Measurements from ENCODE around the gene VSIR. TPM values are rescaled to one million over a fixed set of nuclear protein-coding genes. Genes with fewer than 3 reads are reported as not detected.
A peak's percentile ranks its signal among the peaks of the same experiment; 100 is the strongest.

Gene VSIR
- total RNA-seq, 2 experiments from 2014 or later, result 41.4 to 47.3 TPM

DNA sequence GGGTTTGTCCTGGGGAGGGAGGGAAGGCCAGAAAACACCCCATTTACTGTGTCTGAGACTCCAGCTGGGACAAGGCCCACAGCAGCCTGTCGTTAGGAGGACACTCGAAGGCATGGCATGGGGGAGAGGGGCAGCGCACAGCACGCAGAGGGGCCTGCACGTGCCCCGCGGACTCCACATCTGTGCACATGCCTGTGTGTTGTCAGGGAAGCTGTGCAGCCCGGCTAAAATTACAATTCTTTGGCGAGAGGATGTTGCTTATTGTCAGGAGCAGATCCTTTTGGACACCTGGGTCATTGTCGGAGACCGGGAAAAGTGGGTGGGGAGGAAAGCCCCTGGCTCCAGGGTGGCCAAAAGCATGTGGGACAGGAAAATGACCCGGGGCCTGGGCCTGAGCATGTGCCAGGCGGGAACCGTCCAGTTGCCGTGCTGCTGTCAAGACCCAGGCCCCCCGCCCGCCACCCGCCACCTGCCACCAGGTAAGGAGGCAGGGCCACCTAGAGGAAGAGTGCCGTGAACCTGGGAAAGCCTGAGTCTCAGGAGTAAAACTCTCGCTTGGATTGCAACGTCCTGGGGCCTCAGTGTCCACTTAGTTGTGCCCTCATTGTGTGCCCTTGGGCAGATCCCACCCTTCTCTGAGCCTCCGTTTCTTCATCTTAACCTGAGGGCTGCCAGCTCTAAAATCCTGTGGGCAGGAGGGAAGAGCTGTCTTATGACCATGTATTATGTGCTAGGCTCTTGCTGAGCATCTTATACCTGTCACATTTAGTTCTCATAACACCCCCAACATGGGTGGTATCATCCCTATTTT is 7.2 kb downstream of the VSIR start:
- Mint-ChIP-seq H3K9me3 (no peaks in the 10 kb centered on the region), H3K4me1 (peaks cover 82% of the 10 kb centered on the region), H3K27ac (peak overlapping the region; percentile 93), H3K36me3 (peaks cover 30% of the 10 kb centered on the region), H3K27me3 (no peaks in the 10 kb centered on the region), H3K4me3 (no peak overlapping the region)
- DNase-seq, result no peak

DNA sequence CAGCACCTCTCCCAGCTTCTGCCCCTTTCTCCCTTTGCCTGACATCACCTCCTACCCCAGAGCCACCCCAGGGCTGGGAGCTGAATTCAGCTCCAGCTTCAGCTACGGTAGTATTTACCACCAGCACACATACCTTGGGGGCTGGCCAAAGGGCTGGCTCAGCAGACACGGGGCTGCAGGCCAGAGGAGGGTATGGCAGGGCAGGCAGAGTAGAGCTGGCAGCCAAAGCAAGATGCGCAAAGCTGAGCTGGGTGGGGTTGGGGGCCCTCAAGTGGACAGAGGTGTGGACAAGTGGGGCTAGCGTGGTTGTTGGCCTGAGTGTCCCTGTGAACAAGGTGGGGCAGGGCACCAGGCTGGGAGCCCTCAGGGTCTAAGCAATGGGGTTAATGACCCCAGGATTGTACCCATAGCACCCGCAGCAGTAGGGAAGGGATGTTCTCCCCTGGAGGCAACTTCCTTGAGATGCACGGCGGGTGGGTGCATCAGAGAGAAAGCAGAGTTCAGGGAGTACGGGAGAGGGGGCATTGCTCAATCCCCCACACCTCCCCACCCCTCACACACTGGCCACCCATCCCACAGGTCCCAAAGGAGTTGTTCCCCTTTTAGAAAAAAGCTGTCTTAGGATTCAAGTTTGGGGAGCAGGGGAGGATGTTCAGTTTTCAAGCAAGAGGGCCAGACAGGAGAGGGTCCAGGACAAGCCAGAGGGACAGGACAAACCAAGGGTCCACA is 8.0 kb downstream of the VSIR start:
- H3K4me3 Mint-ChIP-seq, result peak overlapping the region; percentile 27
- H3K27ac Mint-ChIP-seq, result peak overlapping the region; percentile 93
- peaks cover 35% of the 10 kb centered on the region for H3K36me3 Mint-ChIP-seq
- no peak for DNase-seq
- no peaks in the 10 kb centered on the region for H3K27me3 Mint-ChIP-seq
- peaks cover 82% of the 10 kb centered on the region for H3K4me1 Mint-ChIP-seq
- no peaks in the 10 kb centered on the region for H3K9me3 Mint-ChIP-seq

DNA sequence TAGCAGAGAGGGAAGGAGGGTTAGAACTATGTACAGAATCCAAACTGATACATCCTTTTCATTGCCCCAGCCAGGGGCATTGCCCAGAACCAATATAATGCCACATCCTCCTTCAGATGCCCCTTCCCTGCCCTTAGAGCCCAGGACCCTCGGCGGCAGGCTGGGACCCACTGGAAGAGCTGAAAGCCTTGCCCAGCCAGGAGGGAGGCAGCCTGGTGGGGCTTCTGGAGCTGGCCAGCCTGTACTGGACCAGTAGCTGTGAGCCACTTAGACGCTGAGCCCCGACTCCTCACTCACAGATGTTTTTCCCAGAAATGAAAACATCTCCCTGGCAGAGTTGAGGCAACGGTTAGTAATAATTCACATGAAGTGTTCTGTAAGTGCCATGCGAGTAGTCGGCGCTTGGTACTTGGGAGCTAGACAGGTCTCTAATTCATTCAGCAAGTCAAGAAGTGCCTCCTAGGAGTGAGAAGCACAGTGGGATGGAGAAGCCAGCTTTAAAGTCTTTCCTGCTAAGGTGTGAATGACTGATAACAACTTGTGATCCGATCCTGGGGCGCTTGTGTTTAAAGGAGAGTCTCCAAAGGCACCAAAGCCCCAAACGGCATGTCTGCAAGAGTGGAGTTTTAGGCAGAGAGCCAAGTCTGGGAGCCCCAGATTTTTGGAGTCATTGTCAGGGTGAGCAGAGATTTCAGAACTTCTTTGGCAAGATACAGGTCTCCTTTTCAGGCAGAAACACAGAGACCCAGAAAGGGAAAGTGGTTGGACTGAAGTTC is 9.8 kb downstream of the VSIR start:
- Mint-ChIP-seq H3K27me3 (no peaks in the 10 kb centered on the region), H3K9me3 (no peaks in the 10 kb centered on the region), H3K27ac (peak overlapping the region; percentile 93), H3K36me3 (peaks cover 38% of the 10 kb centered on the region), H3K4me3 (no peak overlapping the region), H3K4me1 (peaks cover 80% of the 10 kb centered on the region)
- DNase-seq, result no peak

DNA sequence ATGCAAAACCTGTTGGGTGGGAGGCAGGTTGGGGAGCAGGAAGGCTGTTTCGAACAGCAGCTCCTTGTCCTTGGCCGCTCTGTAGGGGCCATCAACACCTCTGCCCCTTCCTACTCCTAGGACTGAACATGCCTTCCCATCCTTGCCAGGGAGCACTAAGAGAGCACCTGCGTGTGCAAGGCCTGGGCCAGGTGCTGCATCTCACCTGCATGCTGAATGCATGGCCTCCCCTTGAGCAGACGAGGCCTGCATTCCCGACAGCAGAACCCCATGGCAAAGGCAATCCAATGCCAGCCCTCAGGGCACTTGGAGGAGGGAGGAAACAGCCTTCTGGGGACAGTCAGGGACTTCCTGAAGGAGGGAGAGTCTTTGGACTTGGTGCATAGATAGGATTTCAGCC is 11.0 kb downstream of the VSIR start:
- peaks cover 82% of the 10 kb centered on the region for H3K4me1 Mint-ChIP-seq
- H3K36me3 Mint-ChIP-seq, result peaks cover 41% of the 10 kb centered on the region
- DNase-seq, result no peak
- H3K27me3 Mint-ChIP-seq, result no peaks in the 10 kb centered on the region
- no peak overlapping the region for H3K4me3 Mint-ChIP-seq
- peak overlapping the region; percentile 46 for H3K27ac Mint-ChIP-seq
- no peaks in the 10 kb centered on the region for H3K9me3 Mint-ChIP-seq

DNA sequence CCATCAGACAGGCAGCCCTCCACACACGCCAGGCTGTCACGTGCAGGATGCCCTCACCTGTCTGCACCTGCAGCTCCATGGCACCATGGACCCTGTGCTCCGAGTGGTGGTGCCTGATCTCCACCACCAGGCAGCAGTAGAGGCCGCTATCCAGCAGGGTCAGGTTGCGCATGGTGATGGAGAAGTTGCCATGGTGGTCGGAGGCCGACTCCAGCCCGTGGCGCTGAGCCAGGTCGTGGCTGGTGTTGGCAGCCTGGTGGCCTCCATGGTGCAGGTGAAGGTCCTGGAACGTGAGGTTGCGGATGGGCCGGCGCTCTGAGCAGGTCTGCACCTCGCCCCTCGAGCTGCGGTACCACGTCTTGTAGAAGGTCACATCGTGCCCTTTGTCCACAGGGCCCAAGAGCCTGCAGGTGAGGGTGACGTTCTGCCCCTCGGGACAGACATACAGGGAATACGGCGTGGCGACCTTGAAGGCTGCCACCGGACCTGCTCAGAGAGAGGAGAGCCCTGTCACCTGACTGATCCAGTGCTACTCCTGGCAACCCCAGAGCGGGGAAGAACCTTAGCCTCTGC is 11.7 kb downstream of the VSIR start:
- DNase-seq, result no peak
- H3K4me1 Mint-ChIP-seq, result peaks cover 82% of the 10 kb centered on the region
- H3K27me3 Mint-ChIP-seq, result no peaks in the 10 kb centered on the region
- no peaks in the 10 kb centered on the region for H3K9me3 Mint-ChIP-seq
- peaks cover 41% of the 10 kb centered on the region for H3K36me3 Mint-ChIP-seq
- no peak overlapping the region for H3K4me3 Mint-ChIP-seq
- peak overlapping the region; percentile 77 for H3K27ac Mint-ChIP-seq

DNA sequence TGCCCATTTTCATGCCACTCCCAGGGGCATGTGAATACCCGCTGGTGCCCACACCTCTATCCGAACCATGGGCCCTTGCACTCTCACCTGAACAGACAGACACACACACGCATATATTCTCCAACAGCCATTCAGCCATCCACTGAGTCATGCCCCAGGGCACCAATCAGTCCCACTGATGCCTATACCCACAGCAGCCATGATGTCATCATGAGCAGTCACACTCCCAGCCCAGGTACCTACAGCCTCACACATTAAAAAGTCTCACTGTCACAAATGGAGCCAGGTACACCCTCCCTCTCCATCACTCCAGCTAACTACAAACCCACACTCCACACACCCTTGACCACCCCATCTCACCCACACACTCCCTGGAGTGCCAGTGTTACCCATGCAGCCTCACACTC is 12.2 kb downstream of the VSIR start:
- peaks cover 41% of the 10 kb centered on the region for H3K36me3 Mint-ChIP-seq
- no peak overlapping the region for H3K4me3 Mint-ChIP-seq
- peak overlapping the region; percentile 77 for H3K27ac Mint-ChIP-seq
- H3K4me1 Mint-ChIP-seq, result peaks cover 83% of the 10 kb centered on the region
- no peak for DNase-seq
- no peaks in the 10 kb centered on the region for H3K9me3 Mint-ChIP-seq
- no peaks in the 10 kb centered on the region for H3K27me3 Mint-ChIP-seq

DNA sequence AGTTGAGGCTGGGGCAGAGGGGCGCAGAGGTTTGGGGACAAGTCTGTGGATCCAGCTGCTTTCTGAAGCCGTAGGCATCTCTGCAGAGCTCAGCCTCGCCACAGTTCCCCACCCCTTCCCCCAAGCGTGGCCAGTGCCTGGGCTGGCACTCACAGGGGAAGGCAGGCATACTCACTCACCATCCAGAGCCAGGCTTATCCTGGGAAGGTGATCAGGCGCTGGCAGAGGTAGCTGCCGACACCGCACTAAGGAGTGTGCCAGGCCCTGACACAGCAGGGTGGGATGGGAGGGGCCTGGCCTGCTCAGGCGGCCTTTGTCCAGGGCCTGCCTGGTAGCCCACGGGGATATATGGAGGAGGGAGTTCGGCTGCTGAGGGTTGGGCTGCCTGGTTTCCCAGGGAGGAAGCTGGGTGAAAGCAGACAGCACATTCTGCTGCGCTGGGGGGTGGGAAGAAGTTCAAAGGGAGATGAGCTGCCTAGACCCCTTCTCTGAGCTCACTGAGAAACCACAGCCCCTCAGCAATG is 15.9 kb downstream of the VSIR start:
- Mint-ChIP-seq H3K9me3 (no peaks in the 10 kb centered on the region), H3K27ac (peak overlapping the region; percentile 92), H3K27me3 (no peaks in the 10 kb centered on the region), H3K4me3 (peak overlapping the region; percentile 69), H3K36me3 (peaks cover 46% of the 10 kb centered on the region), H3K4me1 (peaks cover 86% of the 10 kb centered on the region)
- no peak for DNase-seq

DNA sequence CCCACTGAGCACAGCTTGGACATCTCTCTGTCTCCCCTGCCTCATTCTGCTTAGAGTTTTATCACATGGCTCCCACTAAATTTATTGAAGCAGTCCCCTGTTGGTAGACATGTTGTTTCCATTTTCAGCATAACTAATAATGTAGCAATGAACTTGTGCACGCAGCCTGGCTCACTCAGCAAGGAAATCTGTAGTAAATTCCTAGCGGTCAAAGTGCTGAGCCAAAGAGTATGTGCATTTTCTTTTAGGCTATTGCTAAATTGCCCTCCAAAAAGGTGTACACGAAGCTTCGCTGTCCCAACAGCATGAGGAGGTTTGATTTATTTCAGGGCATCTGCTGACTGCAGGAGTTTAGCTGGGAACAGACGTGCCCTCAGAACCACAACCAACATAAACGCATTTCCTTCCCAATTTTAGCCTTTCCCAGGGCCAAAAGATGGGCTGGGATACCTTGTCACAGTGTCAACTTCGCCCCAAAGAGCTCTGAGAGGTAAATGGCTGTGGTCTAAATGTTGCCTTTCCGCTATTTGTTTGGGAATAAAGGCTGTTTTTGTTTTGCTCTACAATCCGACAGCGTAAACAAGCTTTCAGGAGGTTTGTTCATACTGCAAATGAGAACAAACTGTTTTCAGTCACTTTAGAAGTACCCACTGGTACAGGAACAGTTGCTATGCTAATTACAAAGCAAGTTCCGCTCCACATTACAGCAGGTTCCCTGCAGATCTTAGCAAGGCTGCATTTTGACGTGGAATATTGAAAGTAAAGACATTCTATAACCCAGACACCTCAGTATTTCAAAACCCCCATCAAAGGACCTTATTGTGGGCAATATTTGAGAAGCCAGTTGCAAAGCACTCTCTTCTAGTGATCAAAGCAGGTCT is 16.8 kb downstream of the VSIR start:
- Mint-ChIP-seq H3K4me3 (peak overlapping the region; percentile 69), H3K27ac (peak overlapping the region; percentile 92), H3K36me3 (peaks cover 47% of the 10 kb centered on the region), H3K27me3 (no peaks in the 10 kb centered on the region), H3K4me1 (peaks cover 89% of the 10 kb centered on the region), H3K9me3 (no peaks in the 10 kb centered on the region)
- no peak for DNase-seq

DNA sequence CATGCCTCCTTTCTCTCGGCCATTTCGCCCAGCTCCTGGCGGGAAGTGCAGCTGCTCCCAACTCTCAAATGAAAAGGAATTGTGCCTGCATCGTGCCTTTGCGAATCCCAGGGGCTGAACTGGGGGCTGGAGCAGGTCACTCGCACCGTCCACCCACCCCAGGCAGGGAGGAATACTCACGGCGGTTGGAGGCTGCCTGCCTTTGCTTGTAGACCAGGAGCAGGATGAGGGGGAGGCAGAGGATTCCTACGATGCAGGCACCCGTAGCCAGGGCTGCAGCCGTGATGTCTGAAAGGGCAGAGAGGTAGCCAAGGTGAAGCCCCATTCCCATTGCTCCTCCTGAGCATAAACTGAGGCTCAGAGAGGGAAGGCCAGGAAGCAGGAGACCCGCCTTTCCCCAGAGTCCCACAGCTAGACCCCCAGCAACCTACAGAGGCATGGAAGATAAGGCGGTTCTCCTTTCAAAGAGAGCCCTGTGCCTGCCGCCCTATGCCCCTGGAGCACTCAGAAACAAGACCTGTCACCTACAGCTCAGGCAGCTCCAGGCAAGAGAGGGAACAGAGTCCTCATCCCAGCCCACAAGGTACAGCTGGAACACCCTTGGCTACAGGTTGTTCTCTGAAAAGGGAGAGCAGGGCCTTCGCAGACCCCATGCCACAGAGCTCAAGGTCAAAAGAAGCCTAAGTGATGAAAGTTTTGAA is 18.0 kb downstream of the VSIR start:
- H3K4me1 Mint-ChIP-seq, result peaks cover 89% of the 10 kb centered on the region

DNA sequence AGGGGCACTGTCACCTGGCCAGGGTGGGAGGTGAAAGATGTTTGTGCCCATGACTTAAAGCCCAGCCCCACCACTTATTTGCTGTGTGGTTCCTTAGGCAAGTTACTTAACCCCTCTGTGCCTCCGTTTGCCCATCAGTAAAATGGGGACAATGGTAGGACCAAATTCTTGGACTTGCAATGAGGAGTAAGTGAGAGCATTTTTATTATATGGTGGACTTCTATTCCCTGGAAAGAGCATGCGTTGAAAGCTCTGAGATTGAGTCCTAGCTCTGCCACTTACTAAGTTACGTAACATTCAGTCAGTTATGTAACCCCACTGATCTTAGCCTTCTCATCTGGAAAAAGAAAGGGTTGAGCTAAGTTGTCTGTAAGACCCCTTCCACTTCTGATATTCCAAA is 18.8 kb downstream of the VSIR start:
- Mint-ChIP-seq H3K27ac (peak overlapping the region; percentile 84), H3K4me1 (peaks cover 94% of the 10 kb centered on the region), H3K4me3 (no peak overlapping the region), H3K9me3 (no peaks in the 10 kb centered on the region), H3K36me3 (peaks cover 44% of the 10 kb centered on the region), H3K27me3 (no peaks in the 10 kb centered on the region)
- no peak for DNase-seq

More for the DNA sequence above, 18.0 kb downstream of the VSIR start:
- Mint-ChIP-seq H3K36me3 (peaks cover 45% of the 10 kb centered on the region), H3K27me3 (no peaks in the 10 kb centered on the region), H3K27ac (peak overlapping the region; percentile 84), H3K9me3 (no peaks in the 10 kb centered on the region), H3K4me3 (no peak overlapping the region)
- DNase-seq, result no peak

DNA sequence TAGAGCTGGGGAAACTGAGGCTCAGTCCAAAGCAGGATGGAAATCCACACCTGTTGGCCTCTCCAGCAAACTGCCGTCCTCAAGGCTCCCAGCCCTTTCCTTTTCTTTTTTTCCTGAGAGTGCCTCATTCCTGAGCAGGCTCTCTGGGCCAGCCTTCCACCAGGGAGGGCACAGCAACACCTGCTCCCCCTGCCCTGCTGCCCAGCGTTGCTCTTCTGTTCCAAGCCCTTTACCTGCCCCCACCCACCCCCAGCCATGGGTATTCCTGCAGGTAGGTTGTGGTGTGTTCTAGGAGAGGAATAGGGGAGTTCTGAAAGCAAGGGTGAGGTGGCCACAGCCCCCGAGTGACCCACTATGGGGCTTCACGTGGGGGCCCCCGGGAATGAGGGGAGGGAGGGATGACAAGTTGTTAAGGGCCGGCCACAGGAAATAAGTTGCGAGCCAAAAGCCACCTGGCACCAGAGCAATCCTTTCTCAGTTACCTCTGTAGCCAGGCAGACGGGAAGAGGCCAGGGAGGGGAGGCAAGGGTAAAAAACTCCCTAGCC is 19.3 kb downstream of the VSIR start:
- Mint-ChIP-seq H3K36me3 (peaks cover 40% of the 10 kb centered on the region), H3K4me3 (no peak overlapping the region), H3K4me1 (peaks cover 94% of the 10 kb centered on the region), H3K9me3 (no peaks in the 10 kb centered on the region), H3K27me3 (no peaks in the 10 kb centered on the region), H3K27ac (peak overlapping the region; percentile 84)
- DNase-seq, result no peak

DNA sequence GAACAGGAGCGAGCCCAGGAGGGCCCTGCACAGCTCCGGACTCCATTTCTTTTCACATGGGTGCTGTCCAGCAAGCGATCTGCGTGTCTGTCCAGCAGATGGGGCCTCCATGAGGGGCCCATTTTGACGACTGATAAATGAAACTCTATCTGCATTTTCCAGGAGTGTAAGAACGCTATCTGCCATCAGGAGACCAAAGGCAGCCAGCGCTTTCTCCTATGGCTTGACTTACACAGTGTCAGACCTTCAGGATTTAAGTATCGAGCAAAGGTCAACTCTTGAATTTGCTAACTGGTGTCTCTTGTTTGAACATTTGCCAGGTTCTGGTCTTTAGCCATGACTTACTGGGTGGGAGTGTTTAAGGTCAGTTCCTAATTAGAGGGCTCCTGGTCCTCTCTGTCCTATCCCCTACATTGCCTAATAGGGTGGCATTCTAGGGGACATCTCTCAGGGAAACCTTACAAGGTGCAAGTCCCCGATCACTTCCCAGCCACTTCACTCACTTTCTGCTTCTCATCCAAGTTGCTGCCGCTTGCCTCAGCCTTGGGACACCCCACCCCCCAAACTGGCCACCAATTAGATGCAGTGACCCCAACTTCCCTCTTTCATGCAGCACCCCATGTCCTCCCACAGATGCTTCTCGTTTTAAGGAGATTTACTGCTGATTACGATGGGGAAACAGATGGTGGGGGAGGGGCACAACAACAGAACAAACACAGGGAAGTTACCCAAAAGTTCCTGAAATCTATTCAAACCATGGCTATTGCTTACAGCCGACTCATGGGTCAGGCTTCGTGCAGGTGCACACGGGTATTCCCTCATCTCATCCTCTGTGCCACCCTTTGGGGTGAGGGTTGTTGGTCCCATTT is 20.0 kb downstream of the VSIR start:
- no peak for DNase-seq
- H3K27ac Mint-ChIP-seq, result peak overlapping the region; percentile 84
- no peak overlapping the region for H3K4me3 Mint-ChIP-seq
- H3K9me3 Mint-ChIP-seq, result no peaks in the 10 kb centered on the region
- H3K27me3 Mint-ChIP-seq, result no peaks in the 10 kb centered on the region
- H3K4me1 Mint-ChIP-seq, result peaks cover 96% of the 10 kb centered on the region
- peaks cover 36% of the 10 kb centered on the region for H3K36me3 Mint-ChIP-seq
